ENCODE data around the gene COL26A1. TPM values are rescaled to one million over a fixed set of nuclear protein-coding genes. Genes with fewer than 3 reads are reported as not detected.
"Not testable (repeated sequence)": the region's sequence is repeated elsewhere in the genome, so short reads cannot be mapped to it uniquely, and the experiment has no call there.

The COL26A1 gene
- total RNA-seq, 1 donor, result under 0.01 TPM

- no peak for DNase-seq (ENCODE audit: low read depth in 2 of 3, low spot score in 2 of 3)
Measured at GRCh38 chr7:101488826-101489572, 126.3 kb downstream of the COL26A1 start.

DNA sequence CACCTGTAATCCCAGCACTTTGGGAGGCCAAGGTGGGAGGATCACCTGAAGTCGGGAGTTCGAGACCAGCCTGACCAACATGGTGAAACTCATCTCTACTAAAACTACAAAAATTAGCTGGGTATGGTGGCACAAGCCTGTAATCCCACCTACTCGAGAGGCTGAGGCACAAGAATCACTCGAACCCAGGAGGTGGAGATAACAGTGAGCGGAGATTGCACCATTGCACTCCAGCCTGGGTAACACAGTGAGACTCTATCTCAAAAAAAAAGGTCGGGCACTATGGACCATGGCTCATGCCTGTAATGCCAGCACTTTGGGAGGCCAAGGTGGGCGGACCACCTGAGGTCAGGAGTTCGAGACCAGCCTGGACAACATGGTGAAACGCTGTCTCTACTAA, 127.8 kb downstream of the COL26A1 start:
- DNase-seq (ENCODE audit: low read depth in 2 of 3, low spot score in 2 of 3), result not testable (repeated sequence)

DNA sequence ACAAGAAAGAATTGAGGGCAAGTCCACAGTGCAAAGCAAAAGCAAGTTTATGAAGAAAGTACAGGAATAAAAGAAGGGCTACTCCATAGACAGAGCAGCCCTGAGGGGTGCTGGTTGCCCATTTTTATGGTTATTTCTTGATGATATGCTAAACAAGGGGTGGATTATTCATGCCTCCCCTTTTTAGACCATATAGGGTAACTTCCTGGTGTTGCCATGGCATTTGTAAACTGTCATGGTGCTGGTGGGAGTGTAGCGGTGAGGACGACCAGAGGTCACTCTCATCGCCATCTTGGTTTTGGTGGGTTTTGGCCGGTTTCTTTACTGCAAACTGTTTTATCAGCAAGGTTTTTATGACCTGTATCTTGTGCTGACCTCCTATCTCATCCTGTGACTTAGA, 128.8 kb downstream of the COL26A1 start:
- DNase-seq (ENCODE audit: low read depth in 2 of 3, low spot score in 2 of 3), result not testable (repeated sequence)

DNA sequence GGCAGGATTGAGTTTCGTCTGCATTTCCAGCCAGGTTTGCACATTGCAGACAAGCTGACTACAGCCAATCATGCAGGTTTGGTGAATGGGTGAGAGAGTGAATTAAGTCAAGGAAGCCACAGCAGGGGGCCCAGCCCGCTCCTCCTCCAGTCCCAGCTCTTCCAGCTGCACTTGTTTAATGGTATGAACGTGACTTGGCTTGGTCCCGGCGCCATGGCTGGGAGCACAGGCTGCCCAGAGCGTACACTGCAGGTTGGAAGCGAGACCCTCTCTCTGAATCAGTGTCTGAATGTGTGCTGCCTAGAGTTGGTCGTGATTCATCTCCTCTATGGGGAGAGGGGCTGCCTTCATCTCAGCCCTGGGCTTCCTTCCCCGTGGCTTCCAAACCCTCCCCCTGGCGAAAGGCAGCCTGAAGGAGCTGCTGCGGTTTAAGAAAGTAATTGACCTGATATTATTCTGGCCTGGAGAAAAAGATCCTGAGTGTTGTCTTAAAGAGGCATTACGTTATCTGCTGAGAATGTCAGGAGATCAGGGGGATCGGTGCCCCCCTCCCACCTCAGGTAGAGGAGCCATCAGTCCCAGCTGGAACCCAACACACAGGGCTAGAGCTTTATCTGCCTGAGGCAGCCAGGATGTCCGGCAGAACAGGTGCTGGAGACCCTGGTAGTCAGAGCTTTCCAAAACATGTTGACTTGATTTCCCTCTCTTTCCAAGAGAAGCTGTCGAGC, 132.1 kb downstream of the COL26A1 start:
- DNase-seq (ENCODE audit: low read depth in 2 of 3, low spot score in 2 of 3), result no peak

DNA sequence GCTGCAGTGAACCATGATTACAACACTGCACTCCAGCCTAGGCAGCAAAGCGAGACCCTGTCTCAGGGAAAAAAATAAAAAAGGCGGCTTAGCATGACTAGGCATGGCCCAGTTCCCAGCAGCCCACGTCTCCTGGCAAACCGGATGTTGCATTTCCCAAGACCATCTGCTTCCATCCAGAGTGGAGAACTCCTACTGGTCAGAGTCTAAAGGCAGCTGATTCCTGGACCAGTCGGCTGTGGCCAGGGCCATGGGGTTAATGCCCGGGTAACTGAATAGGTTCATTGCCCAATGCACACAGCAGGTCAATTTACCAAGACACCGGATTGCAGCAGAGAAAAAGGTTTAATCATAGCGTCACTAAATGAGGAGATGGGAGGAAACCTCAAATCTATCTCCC, 133.3 kb downstream of the COL26A1 start:
- no peak for DNase-seq (ENCODE audit: low read depth in 2 of 3, low spot score in 2 of 3)

- no peak for DNase-seq (ENCODE audit: low read depth in 2 of 3, low spot score in 2 of 3)
Measured at GRCh38 chr7:101501351-101501750, 138.7 kb downstream of the COL26A1 start.

DNA sequence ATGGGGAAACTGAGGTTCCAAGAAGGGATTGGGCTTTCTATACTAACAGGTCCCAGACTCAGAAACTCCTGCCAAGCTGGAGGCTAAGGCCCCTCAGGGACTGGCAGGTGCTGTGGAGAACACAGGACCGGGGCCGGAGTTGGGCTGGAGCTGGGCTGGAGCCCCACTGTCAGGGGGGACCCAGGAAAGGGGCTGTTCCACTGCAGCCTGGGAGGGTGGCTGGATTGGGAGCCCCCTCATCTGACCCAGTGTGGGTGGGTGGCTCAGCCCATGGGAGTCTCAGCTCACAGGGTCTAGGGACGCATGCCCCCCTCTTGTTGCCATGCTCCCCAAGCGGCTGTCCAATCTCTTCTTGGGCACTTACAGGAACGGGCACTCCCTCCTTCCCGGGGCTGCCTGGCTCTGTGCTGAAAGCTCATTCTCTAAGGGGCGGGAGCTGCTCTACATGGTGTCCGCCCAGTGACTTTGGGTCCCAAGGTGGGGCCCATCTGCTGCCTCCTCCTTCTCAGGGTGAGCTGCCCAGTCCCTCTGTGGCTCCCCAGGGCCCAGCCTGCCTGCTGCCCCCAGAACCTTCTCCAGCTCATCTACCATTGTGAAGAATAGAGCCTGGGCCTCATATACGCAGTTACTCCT, 139.9 kb downstream of the COL26A1 start:
- no peak for DNase-seq (ENCODE audit: low read depth in 2 of 3, low spot score in 2 of 3)

DNA sequence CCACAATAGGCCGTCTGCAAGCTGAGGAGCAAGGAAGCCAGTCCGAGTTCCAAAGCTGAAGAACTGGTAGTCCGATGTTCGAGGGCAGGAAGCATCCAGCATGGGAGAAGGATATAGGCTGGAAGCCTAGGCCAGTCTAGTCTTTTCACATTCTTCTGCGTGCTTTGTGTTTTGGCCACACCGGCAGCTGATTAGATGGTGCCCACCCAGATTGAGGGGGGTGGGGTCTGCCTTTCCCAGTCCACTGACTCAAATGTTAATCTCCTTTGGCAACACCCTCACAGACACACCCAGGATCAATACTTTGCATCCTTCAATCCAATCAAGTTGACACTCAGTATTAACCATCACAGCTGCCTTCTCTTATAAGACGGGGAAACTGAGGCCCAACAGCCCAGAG, 142.8 kb downstream of the COL26A1 start:
- DNase-seq (ENCODE audit: low read depth in 2 of 3, low spot score in 2 of 3), result not testable (repeated sequence)

- no peak for DNase-seq (ENCODE audit: low read depth in 2 of 3, low spot score in 2 of 3)
Measured at GRCh38 chr7:101506531-101506930, 143.9 kb downstream of the COL26A1 start.

DNA sequence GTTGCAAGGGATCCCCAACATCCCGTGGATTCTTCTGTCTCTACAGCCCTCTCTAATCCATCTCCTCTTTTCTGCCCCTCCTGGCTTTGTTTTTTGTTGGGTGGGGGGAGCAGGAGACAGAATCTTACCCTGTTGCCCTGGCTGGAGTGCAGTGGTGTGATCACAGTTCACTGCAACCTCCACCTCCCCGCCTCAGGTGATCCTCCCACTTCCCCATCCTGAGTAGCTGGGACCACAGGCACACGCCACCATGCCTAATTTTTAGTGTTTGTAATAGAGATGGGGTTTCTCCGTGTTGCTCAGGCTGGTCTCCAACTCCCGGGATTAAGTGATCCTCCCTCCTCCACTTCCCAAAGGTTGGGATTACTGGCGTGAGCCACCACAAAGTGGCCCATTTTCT, 144.7 kb downstream of the COL26A1 start:
- DNase-seq (ENCODE audit: low read depth in 2 of 3, low spot score in 2 of 3), result peak in 1 of 3 donors; percentile 1

DNA sequence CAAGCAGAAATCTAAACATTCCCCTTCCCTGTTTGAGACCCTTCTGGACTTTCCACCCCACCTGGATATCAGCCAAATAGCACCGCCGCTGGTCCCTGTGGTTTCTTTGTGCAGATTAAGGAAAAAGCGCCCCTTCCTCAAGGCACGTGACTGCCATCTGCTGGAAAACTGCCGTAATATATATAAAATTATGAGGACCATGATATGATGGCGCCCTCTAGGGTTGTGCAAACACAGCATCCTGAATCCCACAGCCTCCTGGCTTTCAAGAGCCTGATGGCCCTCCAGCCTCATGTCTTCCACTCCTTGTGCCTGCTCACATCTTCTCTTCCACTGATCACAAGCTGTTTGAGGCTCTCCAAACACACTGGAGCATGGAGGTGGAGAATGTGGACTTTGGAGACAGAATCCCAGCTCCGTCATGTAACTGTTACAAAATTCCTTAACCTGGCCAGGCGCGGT, 145.1 kb downstream of the COL26A1 start:
- peak in 2 of 3 donors; percentile 69 to 88 for DNase-seq (ENCODE audit: low read depth in 2 of 3, low spot score in 2 of 3)

GRCh38 chr7:101510297-101510696, 147.6 kb downstream of the COL26A1 start:
- no peak for DNase-seq (ENCODE audit: low read depth in 2 of 3, low spot score in 2 of 3)

DNA sequence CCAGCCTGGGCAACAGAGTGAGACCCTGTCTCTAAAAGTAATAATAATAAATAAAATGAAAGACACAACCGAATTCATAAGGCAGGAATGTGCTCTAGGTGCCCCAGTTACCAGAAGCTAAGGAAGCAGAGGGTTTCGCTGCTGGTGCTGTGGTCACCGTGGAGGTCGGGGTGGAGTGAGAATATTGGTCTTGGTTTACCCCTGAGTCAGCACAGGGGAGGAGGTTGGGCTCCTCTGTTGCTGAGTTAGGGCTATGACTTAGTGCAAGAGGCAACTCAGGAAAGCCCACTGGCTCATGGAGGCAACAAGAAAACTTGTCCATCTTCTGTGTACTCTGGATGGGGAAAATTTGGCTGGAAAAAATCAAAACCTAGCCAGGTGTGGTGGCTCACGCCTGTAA, 149.3 kb downstream of the COL26A1 start:
- DNase-seq (ENCODE audit: low read depth in 2 of 3, low spot score in 2 of 3), result no peak

- no peak for DNase-seq (ENCODE audit: low read depth in 2 of 3, low spot score in 2 of 3)
Measured at GRCh38 chr7:101516851-101517250, 154.2 kb downstream of the COL26A1 start.

DNA sequence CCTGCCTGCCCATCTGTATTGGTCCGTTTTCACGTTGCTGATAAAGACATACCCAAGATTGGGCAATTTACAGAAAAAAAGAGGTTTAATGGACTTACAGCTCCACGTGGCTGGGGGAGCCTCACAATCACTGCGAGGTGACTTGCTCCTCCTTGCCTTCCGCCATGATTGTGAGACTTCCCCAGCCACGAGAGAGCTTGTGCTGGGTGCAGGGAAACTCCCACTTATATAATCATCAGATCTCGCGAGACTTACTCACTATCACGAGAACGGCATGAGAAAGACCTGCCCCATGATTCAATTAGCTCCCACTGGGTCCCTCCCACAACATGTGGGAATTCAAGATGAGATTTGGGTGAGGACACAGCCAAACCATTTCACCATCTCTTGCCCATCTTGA, 154.6 kb downstream of the COL26A1 start:
- DNase-seq (ENCODE audit: low read depth in 2 of 3, low spot score in 2 of 3), result no peak

- DNase-seq (ENCODE audit: low read depth in 2 of 3, low spot score in 2 of 3), result no peak
Measured at GRCh38 chr7:101518336-101518735, 155.7 kb downstream of the COL26A1 start.

DNA sequence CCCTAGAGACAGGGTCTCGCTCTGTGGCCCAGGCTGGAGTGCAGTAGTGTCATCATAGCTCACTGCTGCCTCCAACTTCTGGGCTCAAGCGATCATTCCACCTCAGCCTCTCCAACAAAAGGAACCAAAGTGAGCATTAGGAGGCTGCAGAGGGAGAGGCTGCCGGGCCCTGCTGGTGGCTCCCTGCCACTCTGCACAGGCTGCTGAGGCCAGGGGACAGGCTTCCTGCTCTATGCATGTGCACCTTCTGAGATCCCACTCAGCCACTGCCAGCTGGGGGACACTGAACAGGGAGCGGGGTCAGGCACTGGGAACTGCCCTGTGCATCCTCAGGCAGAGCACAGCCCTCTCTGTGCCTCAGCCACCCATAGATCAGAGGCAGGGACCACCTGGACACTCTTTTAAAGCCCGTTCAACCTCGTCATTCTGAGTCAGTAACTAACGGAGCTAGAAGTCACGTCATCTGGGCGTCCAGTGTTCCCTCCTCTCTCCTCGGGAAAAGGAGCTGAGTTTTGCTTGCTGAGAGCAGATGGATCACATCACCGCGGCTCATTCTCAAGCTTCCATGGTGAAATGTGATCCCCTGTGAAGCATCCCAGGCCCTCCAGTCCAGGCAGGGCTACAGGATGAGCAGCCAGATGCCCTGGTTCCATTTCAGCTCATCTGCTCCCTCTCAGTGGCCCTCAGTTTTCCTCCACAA, 156.8 kb downstream of the COL26A1 start:
- no peak for DNase-seq (ENCODE audit: low read depth in 2 of 3, low spot score in 2 of 3)

- no peak for DNase-seq (ENCODE audit: low read depth in 2 of 3, low spot score in 2 of 3)
Measured at GRCh38 chr7:101521430-101521925, 158.8 kb downstream of the COL26A1 start.

DNA sequence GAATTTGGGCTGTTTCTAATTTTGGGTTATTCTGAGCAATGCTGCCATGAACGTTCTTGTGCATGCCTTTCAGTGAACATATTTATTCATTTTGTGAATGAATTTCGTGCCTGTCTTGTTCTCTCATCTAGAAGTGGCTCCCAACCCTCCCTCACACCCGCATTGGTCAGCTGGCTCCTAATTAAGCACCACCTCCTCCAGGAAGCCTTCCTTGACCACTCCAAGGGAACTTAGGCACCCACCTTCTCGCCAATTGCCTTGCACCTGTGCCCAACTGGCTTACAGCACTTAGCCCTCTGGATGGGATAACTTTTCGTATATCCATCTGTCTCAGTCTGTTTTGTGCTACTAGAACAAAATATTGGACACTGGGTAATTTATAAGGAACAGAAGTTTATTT, 159.3 kb downstream of the COL26A1 start:
- no peak for DNase-seq (ENCODE audit: low read depth in 2 of 3, low spot score in 2 of 3)

DNA sequence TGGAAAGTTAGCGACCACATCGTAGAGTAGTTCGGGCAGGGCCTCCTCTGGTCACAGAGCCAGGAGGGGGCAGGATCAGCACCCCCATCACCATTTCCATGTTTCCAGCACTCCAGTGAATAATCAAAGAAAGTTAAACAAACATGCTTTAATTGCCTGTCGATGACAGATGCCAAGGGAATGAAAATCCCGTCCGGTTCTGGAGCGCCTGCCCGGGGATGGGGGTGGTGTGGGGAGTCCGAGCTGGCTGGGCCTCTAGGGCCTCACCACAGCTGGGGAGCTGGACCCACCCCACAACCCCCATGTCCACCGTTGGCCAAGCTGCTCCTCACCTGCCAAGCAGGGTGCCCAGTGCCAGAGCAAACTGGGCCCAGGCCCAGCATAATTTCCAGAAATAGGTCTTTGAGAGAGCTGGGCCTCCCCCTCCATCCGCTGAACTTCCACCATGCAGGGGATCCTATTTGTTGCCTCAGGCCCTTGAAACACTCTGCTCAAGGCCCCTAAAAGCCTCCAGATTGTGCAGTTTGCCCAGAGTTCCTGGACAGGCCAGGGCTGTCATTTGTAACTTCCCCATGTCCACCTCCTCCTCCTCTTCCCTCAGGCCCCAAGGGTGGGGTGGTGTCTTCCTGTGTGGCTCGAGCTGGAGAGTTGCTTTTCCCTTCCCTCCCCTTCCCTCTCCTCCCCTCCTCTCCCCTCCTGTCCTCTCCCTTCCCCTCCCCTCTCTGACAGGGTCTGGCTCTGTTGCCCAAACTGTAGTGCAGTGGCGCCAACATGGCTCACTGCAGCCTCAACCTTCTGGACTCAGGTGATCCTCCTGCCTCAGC, 165.4 kb downstream of the COL26A1 start:
- DNase-seq (ENCODE audit: low read depth in 2 of 3, low spot score in 2 of 3), result no peak
